ENCODE data around the gene SCAI.

- TF ChIP-seq RFX5 (IDR thresholded peaks at IDR 0.05; ENCODE audit: low read depth, low read length), result no peak
- TF ChIP-seq THRB (CRISPR knock-in tag; conservative IDR thresholded peaks at IDR 0.05), result no peak
- TF ChIP-seq CHD7 (IDR thresholded peaks at IDR 0.05; ENCODE audit: low read depth, low read length), result no peak
- no peak for TF ChIP-seq ZNF436 (CRISPR knock-in tag; IDR thresholded peaks at IDR 0.05)
- TF ChIP-seq POLR2AphosphoS5 (IDR thresholded peaks at IDR 0.05; ENCODE audit: control insufficient read depth, insufficient read depth, low read depth, low read length), result no peak
- TF ChIP-seq HMGN3 (IDR thresholded peaks at IDR 0.05; ENCODE audit: borderline replicate concordance, extremely low read depth, insufficient read length, low read depth, low read length), result no peak
- TF ChIP-seq EZH2 (IDR thresholded peaks at IDR 0.05; ENCODE audit: borderline replicate concordance, low read depth, low read length), result no peak
- TF ChIP-seq USF2 (CRISPR knock-in tag; IDR thresholded peaks at IDR 0.05), result no peak
- no peak for TF ChIP-seq NCOA4 (IDR thresholded peaks at IDR 0.05; ENCODE audit: partially characterized antibody)
Measured at GRCh38 chr9:124954255-124954654, 189.1 kb downstream of the SCAI start.

All from K562 (cell line).